SU-DHL-6 (cell line): ENCODE data around the gene RAB36.

Experiments used
- CTCF ChIP-seq: fragments of 200-600 bp; sonication (generic); IDR thresholded peaks from one replicate; pipeline ENCODE4 v1.5.1; 2017; ENCODE audit warnings: antibody characterized with exemption, mild to moderate bottlenecking, low read length, moderate library complexity; ENCODE audit not compliant: insufficient read depth, poor library complexity, severe bottlenecking
- EZH2phosphoT487 ChIP-seq: fragments of 200-600 bp; sonication (generic), shearing (Covaris generic); conservative IDR thresholded peaks from 2 replicates; pipeline ENCODE4 v1.6.1; 2018; ENCODE audit warnings: mild to moderate bottlenecking, antibody characterized with exemption, low read length, moderate library complexity, mixed read lengths

GRCh38 chr22:23166841-23167616 is 21.8 kb downstream of the RAB36 start:
- no peak for TF ChIP-seq CTCF
- TF ChIP-seq EZH2phosphoT487, result no peak
